ENCODE results near the gene SLC27A2.

GRCh38 chr15:50244153-50244552 lies 62.2 kb downstream of the SLC27A2 start:
- no peak for TF ChIP-seq ZNF274 (IDR thresholded peaks at IDR 0.05; ENCODE audit: low read depth, low read length)
- TF ChIP-seq YY1 (IDR thresholded peaks at IDR 0.05; ENCODE audit: insufficient read depth, insufficient read length), result no peak
